ENCODE data around the gene NUCKS1. TPM values are rescaled to one million over a fixed set of nuclear protein-coding genes. Genes with fewer than 3 reads are reported as not detected.

Gene NUCKS1
- total RNA-seq, 1 donor from 2014 or later = 76.0 TPM

DNA sequence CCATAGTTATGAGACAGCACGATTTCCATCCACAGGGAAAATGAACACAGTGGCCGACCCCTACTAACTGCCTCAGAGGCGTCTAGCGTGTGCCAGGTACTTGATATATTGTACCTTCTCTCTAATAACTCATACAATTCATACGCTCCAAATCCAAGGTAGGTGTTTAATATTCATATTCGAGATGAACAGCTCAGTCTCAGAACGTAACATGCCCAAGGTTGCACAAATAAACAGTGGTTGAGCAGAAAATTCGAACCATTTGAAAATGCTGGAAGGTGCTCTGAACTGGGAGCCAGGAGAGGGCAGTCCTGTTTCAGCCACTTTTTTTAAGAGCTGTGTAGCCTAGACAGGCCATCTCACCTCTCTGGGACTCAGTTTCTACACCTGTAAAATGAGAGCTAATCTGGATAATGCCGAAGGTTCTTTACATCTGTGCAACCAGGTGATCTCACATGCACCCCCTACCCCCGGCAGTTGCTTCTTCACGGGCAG is 77.5 kb downstream of the NUCKS1 start:
- DNase-seq (ENCODE audit: extremely low read depth, low read depth, low spot score) = no peak

DNA sequence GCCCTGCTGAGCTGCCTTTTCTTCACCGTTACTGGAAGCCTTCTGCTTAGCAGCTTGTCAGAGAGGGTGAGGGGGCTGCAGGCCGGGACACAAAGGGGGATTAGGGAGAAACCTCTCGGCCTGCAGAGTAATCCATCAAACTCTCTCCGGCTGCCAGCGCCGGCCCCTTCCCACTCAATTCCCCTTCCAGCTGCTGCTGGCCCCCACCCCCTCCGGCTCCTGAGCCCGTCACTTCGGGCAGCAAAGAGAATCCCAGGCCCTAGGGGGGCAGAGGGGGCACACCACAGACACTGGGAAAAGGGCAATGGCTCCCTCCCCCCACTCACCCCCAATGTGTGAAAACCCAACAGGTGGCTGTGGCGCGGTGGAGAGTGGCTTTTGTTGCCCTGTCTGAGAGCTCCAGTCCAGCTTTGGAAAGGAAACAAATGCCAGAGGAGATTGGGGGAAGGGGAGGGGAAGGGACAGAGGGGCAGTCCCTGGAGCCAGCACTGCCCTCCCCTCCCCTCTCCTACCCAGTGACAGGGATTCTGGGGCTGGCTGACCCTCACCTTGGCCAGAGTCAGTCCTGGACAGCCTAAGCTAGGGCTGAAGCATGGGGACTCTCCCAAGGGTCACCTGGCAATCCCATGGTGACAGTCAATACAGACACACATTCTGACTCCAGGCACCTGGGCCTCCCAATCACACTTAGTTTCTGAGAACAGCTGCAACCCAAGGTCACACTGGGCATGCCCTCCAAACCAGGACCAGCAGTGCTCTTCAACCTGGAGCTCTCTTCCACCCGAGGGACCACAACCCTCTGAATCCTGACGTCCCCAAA is 79.2 kb downstream of the NUCKS1 start:
- DNase-seq (ENCODE audit: extremely low read depth, low read depth, low spot score) = no peak

DNA sequence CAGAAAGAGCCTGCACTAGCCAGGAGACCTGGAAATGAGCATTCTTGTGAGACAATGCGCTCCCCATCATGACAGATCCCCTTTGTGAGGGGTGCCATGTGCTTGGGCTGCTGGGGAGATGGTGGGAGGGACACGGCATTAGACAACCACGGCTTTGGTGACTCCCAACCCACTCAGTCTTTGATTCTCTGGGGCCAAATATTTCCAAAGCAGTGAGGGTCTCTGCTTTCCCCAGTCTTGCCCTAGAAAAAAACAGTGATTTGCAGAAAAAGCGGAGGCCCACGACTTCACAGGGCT is 79.9 kb downstream of the NUCKS1 start:
- DNase-seq (ENCODE audit: extremely low read depth, low read depth, low spot score) = no peak

DNA sequence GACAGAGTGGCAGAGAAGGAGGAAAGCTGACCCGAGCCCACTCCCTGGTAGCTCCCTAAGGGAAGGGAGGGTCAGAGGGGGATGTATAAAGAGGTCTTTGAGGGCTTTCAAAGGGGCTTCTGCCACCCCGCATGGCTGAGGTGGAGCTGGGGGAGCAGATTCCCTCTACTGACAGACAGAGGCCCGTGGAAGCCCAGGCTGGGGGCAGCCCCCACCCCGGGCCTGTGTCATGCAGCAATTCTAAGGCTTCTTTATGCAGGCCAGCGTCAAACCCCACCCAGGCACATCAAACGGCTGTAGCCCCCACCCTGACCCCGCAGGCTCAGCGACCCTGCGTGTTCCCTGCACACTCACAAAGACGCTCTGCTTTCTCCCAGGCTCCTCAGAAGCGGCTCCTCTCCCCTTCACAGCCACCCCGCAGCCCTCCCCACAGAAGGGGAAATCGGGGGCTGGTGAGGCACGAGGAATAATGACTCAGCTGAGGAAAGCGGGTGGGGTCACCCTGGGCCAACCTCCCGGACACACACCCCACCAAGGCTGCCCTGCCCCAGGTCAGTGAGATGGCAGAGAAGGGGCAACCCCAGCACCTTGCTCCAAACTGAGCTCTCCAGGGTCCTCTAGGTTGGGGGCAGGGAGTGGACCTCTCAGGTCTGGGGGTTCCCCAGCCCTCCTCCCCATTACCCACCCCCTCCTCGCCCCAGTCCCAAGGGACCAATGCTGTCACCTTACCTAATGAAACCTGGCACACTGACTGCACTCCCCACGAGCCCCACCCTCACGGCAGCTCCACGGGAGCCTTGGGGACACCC is 80.4 kb downstream of the NUCKS1 start:
- DNase-seq (ENCODE audit: extremely low read depth, low read depth, low spot score) = no peak

DNA sequence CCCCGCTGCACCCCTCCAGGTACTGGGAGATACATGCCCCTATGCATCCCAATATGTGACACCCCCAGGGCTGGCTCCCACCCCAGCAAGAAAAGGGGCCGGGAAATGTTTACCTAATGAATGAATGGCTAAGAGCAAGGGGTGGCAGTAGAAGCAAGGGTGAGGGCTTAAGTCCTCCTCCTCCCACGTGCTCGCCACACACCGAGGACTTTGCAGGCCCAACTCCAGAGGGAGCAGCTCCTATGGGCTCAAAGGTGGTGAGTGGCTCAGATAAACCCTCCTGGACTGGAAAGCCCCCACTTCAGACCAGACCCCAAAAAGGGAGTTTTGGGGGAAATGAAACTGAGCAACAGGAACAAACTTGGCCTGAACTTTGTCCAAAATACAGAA is 81.0 kb downstream of the NUCKS1 start:
- no peak for DNase-seq (ENCODE audit: extremely low read depth, low read depth, low spot score)

DNA sequence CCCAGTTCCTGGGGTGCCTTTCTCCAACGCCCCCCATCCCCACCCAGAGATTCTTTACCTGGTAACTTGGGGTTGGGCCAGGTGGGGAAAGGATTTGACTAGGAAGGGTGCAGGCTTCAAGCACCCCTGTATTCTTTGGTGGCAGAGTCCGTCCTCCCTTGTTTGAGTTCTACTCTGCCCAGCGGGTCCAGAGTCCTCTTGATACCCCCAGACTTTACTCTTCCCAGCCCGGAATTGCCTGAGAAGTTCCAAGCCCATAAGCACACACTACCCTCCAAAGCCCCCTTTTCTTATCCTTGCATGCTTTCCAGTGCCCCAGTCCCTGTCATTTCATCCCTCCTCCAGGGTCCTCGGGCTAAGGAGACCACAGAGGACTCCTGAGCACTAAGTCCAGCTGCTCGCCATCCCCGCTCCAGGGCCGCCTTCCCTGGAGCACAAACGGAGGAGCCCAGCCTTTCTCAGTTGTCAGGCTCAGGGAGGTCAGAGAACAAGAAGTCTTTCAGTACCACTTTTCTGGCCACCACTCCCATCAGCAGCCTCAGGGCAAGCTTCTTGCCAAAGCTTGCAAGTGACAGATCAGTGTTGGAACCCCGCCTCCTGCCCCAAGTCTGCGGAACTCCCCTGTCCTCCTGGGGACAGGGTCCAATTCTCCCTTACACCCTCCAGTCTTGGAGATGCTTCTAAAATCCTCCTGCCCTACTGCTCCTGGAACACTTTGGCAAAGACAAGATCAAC is 81.9 kb downstream of the NUCKS1 start:
- DNase-seq (ENCODE audit: extremely low read depth, low read depth, low spot score) = no peak

DNA sequence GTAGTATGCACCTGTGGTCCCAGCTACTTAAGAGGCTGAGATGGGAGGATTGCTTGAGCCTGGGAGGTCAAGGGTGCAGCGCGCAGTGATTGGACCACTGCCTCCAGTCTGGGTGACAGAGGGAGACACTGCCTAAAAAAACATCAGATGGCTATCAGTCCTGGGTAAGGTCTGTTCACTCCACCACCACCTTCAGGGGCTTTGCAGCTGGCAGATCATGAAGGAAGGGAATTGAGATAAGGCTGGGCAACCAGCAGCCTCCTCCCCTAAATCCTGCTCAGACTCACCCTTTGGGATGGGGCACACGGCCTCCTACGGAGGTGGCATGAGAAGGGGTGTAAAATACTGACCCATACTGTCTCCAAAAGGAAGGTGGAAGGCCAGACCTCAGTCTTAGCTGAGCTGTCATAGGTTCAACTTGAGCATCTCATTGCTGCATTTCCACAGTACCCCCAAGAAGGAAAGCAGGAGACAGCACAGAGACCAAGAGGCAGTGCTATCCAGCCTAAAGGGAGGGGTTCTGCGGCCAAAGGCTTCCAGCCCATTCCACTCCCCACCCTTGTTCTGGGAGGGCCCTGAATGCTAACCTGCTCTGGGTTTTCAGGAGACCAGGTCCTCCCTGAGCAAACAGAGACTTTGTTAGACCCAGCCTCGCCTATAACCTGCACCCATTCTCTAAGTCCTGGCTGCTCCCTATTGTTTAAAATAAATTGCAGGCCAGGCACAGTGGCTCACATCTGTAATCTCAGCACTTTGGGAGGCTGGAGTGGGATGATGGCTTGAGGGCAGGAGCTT is 83.4 kb downstream of the NUCKS1 start:
- DNase-seq (ENCODE audit: extremely low read depth, low read depth, low spot score) = no peak

DNA sequence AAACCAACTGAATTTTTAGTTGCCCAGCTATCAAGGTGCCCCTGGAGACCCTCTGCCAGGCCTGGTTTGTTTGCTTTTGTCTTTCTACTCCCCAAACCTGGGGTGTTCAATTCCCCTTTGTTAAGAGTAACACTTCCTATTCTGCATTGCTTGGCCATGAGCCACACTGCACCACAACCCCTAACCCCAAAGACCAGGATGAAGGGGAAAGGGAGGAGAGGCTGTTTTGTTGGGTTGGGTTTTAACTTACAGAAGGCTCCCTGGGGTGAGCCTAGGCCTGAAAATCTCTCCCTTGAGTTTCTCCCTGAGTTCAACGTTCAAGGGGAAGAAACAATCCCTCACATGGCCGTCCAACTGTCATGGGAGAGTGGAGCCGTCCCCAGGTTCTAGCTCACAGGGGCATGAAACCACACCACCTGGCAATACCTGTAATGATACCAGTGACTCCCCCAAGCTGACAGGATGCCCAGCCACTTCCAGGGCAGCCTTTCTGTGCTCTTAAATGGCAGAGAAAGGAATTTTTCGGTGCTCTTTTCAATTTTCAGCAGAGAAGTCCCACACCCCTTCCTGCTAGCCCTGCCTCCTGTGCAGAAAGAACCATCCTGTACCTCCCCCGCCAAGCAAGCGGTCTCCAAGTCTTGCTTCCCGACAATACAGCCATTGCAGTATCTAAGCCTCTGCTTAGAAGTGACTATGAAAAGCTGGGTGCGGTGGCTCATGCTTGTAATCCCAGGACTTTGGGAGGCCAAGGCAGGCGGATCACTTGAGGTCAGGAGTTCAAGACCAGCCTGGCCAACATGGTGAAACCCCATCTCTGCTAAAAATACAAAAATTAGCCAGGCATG is 84.6 kb downstream of the NUCKS1 start:
- DNase-seq (ENCODE audit: extremely low read depth, low read depth, low spot score) = no peak

DNA sequence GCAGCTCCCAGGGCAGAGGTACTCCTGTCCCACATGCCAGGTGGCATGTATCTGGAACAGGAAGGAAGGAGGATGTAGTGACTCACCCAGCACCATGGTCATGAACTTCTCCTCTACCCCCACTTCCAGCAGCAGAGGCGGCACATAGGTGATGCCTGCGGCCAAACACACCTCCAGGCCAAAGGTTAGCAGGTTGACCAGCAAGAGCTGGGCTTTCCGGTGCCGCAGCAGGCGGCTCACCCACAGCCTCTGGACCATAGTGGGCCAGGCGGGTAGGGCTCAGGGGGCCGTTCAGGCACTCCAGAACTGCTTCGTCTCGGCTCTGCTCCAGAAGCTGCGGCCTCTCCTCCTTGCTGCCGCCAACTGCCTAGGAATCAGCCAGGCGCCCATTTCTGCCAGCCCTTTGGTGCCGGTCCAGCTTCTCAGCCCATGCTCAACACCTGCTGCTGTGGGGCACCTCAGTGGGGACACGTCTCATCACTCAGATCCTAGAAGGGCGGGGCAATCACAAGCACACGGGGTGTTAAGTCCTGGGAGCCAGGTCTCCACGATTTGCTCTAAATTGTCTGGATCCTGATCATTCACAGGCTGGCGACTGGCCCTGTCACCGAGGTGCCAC is 85.5 kb downstream of the NUCKS1 start:
- no peak for DNase-seq (ENCODE audit: extremely low read depth, low read depth, low spot score)

DNA sequence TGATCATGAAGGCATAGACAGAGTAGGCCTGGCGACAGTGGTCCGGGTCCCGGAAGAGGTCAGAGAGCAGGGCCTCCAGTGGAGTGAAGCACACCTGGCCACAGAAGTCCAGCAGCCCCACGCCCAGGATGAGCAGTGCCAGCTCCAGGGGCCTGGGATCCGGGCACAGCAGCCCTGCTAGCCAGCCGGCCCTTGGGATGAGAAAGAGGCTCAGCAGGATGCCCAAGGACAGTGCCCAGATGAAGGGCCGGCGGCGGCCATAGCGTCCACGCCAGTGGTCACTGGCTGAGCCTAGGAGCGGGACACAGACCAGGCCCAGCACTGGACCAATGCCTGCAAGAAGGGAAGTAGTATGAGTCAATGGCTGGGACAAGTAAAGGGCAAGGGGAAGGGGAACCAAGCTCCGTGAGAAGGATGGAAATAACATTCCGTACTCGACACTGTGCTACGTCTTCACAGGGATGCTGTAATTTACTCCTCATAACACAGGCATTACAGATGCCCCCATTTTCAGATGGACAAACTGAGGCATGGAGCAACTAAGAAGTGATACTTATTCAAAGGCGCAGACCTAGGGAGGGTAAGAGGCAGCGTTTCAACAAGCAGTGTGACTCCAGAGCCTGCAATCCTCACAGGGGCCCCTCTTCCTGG is 86.6 kb downstream of the NUCKS1 start:
- no peak for DNase-seq (ENCODE audit: extremely low read depth, low read depth, low spot score)

Other genes starting within 250 kb of the NUCKS1 start
- 0.18 and 9.7 TPM in 2 replicates for gene CDK18, start 245.5 kb downstream of the NUCKS1 start, total RNA-seq
- 23.2 and 35.2 TPM in 2 replicates for gene ELK4, start 118.2 kb downstream of the NUCKS1 start, total RNA-seq
- gene SLC45A3, start 69.7 kb downstream of the NUCKS1 start, total RNA-seq = 11.6 and 12.7 TPM in 2 replicates
- gene RAB29, start 25.3 kb upstream of the NUCKS1 start, total RNA-seq = 32.3 and 41.4 TPM in 2 replicates
- 29.8 and 50.8 TPM in 2 replicates for gene SLC41A1, start 63.0 kb upstream of the NUCKS1 start, total RNA-seq
- gene PM20D1, start 100.0 kb upstream of the NUCKS1 start, total RNA-seq = not detected in 2 replicates
- 0.05 and 0.23 TPM in 2 replicates for gene SLC26A9, start 193.3 kb upstream of the NUCKS1 start, total RNA-seq

Data from glomerular endothelial cell (primary cell).